Astrocyte of the cerebellum (primary cell): ENCODE measurements around the gene ANKS1B.
A peak's percentile ranks its signal among the peaks of the same experiment; 100 is the strongest.

Experiments
- DNase-seq: peaks from one replicate; pipeline ENCODE4 v3.0.0-alpha.2; 2011; ENCODE audit warnings: low read depth
- H3K4me3 ChIP-seq: 2 replicates; pipeline ENCODE4 v1.5.1; 2011; ENCODE audit warnings: mild to moderate bottlenecking, low read depth, low read length, moderate library complexity
- in situ Hi-C: cut with HindIII; loops from 2 replicates; pipeline ENCODE4 v1.10.0; 2017; ENCODE audit warnings: low sequenced_read_pairs
- TF ChIP-seq, protein P1 (sequence below): IDR thresholded peaks from 2 replicates; pipeline ENCODE4 v1.5.1; 2012; ENCODE audit warnings: low read length, low read depth, moderate library complexity, mild to moderate bottlenecking; ENCODE audit errors: missing control alignments

ANKS1B gene

DNA sequence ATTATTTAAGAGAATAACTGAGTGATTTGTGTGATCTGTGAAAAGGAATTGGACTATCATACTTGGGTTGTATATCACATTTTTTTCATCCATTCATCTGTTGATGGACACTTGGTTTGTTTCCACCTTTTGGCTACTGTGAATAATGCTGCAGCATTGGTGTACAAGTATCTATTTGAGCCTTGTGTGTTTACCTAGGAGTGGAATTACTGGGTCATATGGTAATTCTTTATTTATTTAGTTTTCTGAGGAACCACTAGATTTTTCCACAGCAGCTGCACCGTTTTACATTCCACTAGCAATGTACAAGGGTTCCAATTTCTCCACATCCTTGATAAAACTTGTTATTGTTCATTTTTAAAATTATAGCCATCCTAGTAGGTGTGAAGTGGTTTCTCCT lies 1283.6 kb downstream of the ANKS1B start:
- no peak overlapping the region for H3K4me3 ChIP-seq
- TF ChIP-seq, protein P1, sequence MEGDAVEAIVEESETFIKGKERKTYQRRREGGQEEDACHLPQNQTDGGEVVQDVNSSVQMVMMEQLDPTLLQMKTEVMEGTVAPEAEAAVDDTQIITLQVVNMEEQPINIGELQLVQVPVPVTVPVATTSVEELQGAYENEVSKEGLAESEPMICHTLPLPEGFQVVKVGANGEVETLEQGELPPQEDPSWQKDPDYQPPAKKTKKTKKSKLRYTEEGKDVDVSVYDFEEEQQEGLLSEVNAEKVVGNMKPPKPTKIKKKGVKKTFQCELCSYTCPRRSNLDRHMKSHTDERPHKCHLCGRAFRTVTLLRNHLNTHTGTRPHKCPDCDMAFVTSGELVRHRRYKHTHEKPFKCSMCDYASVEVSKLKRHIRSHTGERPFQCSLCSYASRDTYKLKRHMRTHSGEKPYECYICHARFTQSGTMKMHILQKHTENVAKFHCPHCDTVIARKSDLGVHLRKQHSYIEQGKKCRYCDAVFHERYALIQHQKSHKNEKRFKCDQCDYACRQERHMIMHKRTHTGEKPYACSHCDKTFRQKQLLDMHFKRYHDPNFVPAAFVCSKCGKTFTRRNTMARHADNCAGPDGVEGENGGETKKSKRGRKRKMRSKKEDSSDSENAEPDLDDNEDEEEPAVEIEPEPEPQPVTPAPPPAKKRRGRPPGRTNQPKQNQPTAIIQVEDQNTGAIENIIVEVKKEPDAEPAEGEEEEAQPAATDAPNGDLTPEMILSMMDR = no peak
- in situ Hi-C loops = no loop called here
- DNase-seq = no peak

DNA sequence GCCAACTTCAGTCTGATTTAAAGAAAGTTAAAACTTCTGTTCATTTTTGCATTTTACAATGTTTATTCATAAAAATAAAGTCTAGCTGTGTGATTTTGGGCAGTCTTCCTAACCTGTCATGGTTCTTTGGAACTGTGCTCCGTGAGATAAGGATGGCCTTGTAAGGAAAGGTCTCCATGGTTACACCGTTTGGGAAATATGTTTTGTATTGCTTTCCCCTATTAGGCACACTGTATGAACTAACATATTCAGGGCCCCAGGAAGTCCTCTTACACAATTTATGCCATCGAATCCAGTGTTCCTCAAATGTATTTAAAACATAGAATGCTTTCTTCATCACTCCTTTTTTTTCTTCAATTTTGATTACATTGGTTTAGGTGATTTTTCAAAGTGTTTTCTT lies 1285.2 kb downstream of the ANKS1B start:
- TF ChIP-seq, protein P1 = no peak
- no peak overlapping the region for H3K4me3 ChIP-seq
- DNase-seq = no peak
- in situ Hi-C loops = no loop called here

DNA sequence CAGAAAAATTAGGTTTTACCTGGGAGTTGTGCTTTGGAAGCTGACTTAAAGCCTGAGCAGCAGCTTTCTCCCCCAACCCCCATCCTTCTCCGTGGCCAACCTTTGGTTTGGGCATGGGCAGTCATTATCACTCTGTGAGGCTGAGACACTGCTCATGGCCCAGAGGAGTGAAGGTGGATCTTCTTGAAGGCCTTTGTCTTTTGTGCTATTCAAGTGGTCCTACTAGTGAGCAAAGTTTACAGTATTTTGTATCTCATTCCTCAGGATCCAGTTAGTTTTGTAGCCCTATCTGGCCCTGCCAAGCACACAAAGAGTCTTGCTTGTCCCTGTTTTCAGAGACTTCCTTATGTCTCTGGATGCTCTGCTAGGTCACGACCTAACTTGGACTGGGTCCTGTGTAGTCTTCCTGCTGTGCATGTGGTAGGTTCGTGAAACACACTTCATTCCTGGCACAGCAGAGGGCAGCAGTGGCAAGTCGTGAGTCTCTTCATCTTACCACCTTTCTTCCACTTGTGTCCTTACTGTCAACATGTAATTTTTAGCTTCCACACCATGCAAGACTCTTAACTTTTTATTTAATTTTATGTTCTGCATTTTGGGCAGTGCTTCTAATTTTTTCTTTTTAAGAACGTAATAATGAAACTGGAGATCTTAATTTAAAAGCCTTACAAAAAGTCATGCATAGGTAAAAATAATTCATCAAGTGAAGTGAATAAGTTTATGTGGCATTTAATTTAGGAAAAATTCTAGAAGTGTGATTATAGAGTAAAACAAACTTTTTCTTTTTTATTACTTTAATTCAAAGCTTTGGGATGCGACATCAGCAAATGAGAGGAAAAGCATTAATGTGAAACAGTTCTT lies 1285.9 kb downstream of the ANKS1B start:
- no peak overlapping the region for H3K4me3 ChIP-seq
- TF ChIP-seq, protein P1 = peak; percentile 63
- in situ Hi-C loops = no loop called here
- DNase-seq = peak; percentile 49

DNA sequence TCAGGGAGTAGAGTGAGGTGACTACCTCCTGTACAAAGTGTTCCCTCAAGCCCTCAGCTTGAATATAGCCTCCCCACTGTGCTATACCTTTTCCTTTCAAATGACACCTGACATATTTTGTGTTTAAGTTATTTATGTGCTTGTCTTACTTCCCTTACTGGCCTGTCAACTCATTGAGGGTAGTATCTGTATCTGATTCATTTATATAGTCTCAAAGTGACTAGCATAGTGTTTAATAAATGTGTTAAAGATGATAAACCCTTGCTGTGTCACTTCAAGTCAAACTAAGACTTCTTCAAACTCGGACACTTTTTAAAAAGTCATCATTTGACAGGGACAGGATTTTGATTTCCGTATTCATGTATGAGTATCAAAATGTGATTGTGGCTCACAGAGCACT lies 1287.5 kb downstream of the ANKS1B start:
- in situ Hi-C loops = no loop called here
- TF ChIP-seq, protein P1 = no peak
- H3K4me3 ChIP-seq = no peak overlapping the region
- no peak for DNase-seq

DNA sequence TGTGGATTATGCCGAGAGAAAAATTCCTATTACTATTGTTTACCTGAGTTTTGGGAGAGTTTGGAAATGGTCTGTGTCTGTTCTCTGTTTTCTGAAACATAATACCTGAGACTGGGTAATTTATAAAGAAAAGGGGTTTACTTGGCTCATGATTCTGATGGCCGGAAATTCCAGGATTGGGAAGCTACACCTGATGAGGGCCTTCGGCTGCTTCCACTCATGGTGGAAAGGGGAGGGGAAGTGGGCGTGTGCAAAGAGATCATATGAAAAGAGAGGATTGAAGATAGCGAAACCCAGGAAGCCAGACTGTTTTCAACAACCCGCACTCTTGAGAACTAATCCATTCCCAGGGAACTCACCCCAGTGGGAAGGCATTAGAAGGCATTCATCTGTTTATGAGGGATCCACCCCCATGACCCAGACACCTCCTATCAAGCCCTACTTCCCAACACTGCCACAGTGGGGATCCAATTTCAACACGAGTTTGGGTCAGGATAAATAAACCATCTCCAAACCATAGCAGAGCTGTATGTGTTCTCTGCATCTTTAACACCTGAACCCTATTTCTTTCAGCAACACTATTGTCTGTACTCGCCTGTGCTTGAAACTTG lies 1288.6 kb downstream of the ANKS1B start:
- no peak for DNase-seq
- no peak overlapping the region for H3K4me3 ChIP-seq
- TF ChIP-seq, protein P1 = no peak
- in situ Hi-C loops = no loop called here

DNA sequence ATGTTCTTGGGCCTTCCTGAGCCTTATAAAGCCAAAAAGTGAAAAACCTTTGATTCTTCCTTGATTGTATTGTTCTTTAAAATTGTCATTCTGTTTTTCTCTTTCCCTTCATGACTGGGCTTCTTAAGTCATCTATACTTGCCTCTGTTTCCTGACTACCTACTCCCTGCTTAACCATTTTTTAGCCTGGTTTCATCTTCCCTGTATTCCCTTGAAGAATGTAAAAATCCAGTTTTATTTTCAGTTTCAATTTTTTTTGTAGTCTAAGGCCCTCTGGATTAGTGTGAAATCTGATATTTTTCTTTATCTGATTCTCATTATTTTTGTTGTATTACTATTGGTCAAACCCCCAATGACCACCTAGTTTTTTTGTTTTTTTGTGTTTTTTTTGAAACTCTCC lies 1293.4 kb downstream of the ANKS1B start:
- H3K4me3 ChIP-seq = no peak overlapping the region
- TF ChIP-seq, protein P1 = no peak
- DNase-seq = no peak
- in situ Hi-C loops = no loop called here
